OCI-LY7 (cell line): ENCODE results near the gene TMEM217. TPM values are rescaled to one million over a fixed set of nuclear protein-coding genes. Genes with fewer than 3 reads are reported as not detected.

Experiments
- BruUV-seq: library from RNA; stranded (reverse); fragments of 400-500 nt; replicated peaks from 2 replicates; lab custom pipeline; 2021; lab: Mats Ljungman, UMichigan
- CTCF ChIA-PET: fragments of 300-600 bp; sonication (Branson Sonifier 250); formaldehyde crosslinking; loops from one replicate; lab custom pipeline; 2022; ENCODE audit warnings: antibody characterized with exemption; ENCODE audit not compliant: unreplicated experiment; lab: Charles Lee
- POLR2A ChIA-PET: fragments of 300-600 bp; sonication (Branson Sonifier 250); formaldehyde crosslinking; loops from one replicate; lab custom pipeline; 2022; ENCODE audit warnings: antibody characterized with exemption; lab: Charles Lee
- DNase-seq: peaks from one replicate; pipeline ENCODE4 v3.0.0-alpha.2; 2015; ENCODE audit warnings: low spot score
- H2AFZ ChIP-seq: fragments of 200-600 bp; sonication (generic), shearing (Covaris generic); 2 replicates; pipeline ENCODE4 v1.6.1; 2014; ENCODE audit warnings: mild to moderate bottlenecking, antibody characterized with exemption, low read length, moderate library complexity
- H3K27ac ChIP-seq: fragments of 200-600 bp; sonication (generic); 2 replicates; pipeline ENCODE4 v1.5.1; 2014; ENCODE audit warnings: mixed run types, low read depth, mild to moderate bottlenecking, moderate library complexity, low read length, inconsistent platforms; ENCODE audit not compliant: poor library complexity, severe bottlenecking
- H3K36me3 ChIP-seq: fragments of 200-600 bp; sonication (generic); 2 replicates; pipeline ENCODE4 v1.6.1; 2014; ENCODE audit warnings: mild to moderate bottlenecking, antibody characterized with exemption, low read length, moderate library complexity, mixed read lengths; ENCODE audit not compliant: insufficient read depth
- H3K4me1 ChIP-seq: fragments of 200-600 bp; sonication (generic); 2 replicates; pipeline ENCODE4 v1.5.1; 2014; ENCODE audit warnings: mild to moderate bottlenecking, low read length; ENCODE audit not compliant: insufficient read depth, poor library complexity, severe bottlenecking
- H3K4me2 ChIP-seq: fragments of 200-600 bp; sonication (generic); 2 replicates; pipeline ENCODE4 v1.6.1; 2014; ENCODE audit warnings: mild to moderate bottlenecking, low read length
- H3K4me3 ChIP-seq: fragments of 200-600 bp; sonication (generic); 2 replicates; pipeline ENCODE4 v1.5.1; 2014; ENCODE audit warnings: mild to moderate bottlenecking, low read depth, low read length; ENCODE audit not compliant: poor library complexity, severe bottlenecking
- H3K79me2 ChIP-seq: fragments of 200-600 bp; sonication (generic); 2 replicates; pipeline ENCODE4 v1.6.1; 2016; ENCODE audit warnings: low read depth, mild to moderate bottlenecking, low read length, moderate library complexity, mixed read lengths; ENCODE audit not compliant: insufficient read depth
- H3K9me2 ChIP-seq: fragments of 200-600 bp; sonication (generic); 2 replicates; pipeline ENCODE4 v1.6.1; 2016; ENCODE audit warnings: mild to moderate bottlenecking, low read length, mixed read lengths; ENCODE audit not compliant: insufficient read depth
- H3K9me3 ChIP-seq: fragments of 200-600 bp; sonication (generic); 2 replicates; pipeline ENCODE4 v1.6.1; 2014; ENCODE audit warnings: mild to moderate bottlenecking, mixed run types, low read length, mixed read lengths
- H4K20me1 ChIP-seq: fragments of 200-600 bp; sonication (generic); 2 replicates; pipeline ENCODE4 v1.6.1; 2014; ENCODE audit warnings: mild to moderate bottlenecking, antibody characterized with exemption, low read length, moderate library complexity, mixed read lengths; ENCODE audit not compliant: insufficient read depth
- CTCF ChIP-seq: fragments of 200-600 bp; sonication (generic); conservative IDR thresholded peaks from 2 replicates; pipeline ENCODE4 v1.5.1; 2014; ENCODE audit warnings: mild to moderate bottlenecking, antibody characterized with exemption, low read length, moderate library complexity, mixed read lengths
- EZH2phosphoT487 ChIP-seq: fragments of 200-600 bp; sonication (generic); IDR thresholded peaks from 2 replicates; pipeline ENCODE4 v1.6.1; 2018; ENCODE audit warnings: low read depth, borderline replicate concordance, mild to moderate bottlenecking, mixed run types, antibody characterized with exemption, low read length, moderate library complexity, mixed read lengths
- intact Hi-C: fragments of 100-400 bp; cut with micrococcal nuclease; formaldehyde crosslinking; loops from one replicate; pipeline ENCODE4 v1.10.0; 2022; ENCODE audit not compliant: unreplicated experiment
- total RNA-seq, 2 experiments: library from RNA; depleted of rRNA in 1 of 2; stranded (reverse); fragments of >200 nt in 1 of 2; shearing (Covaris generic) in 1 of 2; gene quantifications; 2 replicates each; pipeline ENCODE4 v1.2.3, GENCODE V29; 2014 to 2022

TMEM217 gene
- total RNA-seq, 2 experiments from 2014 or later = 0.34 TPM; not detected in 1

GRCh38 chr6:37205175-37205996, 52.6 kb downstream of the TMEM217 start:
- DNase-seq = no peak
- ChIA-PET CTCF (no interaction called here), POLR2A (interaction anchor here (0.7 kb wide), 2 partner anchors 50 to 162 kb away, joined by 3 read pairs; no protein-coding TSS in a partner anchor)
- BruUV-seq = no TSS peak
- H2AFZ ChIP-seq = no peak overlapping the region
- TF ChIP-seq EZH2phosphoT487 = no peak
- no peak for TF ChIP-seq CTCF
- H3K9me3 ChIP-seq = no peaks in the 10 kb centered on the region
- intact Hi-C loops = loop anchor here (5.0 kb wide), 1 partner anchor 438 kb away; no protein-coding TSS in a partner anchor
- no peaks in the 10 kb centered on the region for H4K20me1 ChIP-seq
- H3K79me2 ChIP-seq = no peaks in the 10 kb centered on the region
- no peaks in the 10 kb centered on the region for H3K36me3 ChIP-seq
- no peaks in the 10 kb centered on the region for H3K4me1 ChIP-seq
- no peak overlapping the region for H3K4me2 ChIP-seq
- H3K27ac ChIP-seq = no peak overlapping the region
- H3K4me3 ChIP-seq = no peak overlapping the region
- no peaks in the 10 kb centered on the region for H3K9me2 ChIP-seq

- Histone ChIP-seq H3K36me3 (no peaks in the 10 kb centered on the region), H3K4me1 (no peaks in the 10 kb centered on the region)
- intact Hi-C loops = no loop called here
Measured at GRCh38 chr6:37204014-37204751, 53.8 kb downstream of the TMEM217 start.

More at GRCh38 chr6:37204014-37204751, 53.8 kb downstream of the TMEM217 start:
- POLR2A ChIA-PET = no interaction called here
- Histone ChIP-seq H3K9me3 (no peaks in the 10 kb centered on the region), H3K79me2 (no peaks in the 10 kb centered on the region), H3K9me2 (no peaks in the 10 kb centered on the region), H3K27ac (no peak overlapping the region), H2AFZ (no peak overlapping the region), H3K4me2 (no peak overlapping the region), H4K20me1 (no peaks in the 10 kb centered on the region), H3K4me3 (no peak overlapping the region)
- CTCF ChIA-PET = no interaction called here
- no peak for DNase-seq
- no TSS peak for BruUV-seq
- TF ChIP-seq EZH2phosphoT487 (no peak), CTCF (no peak)
